NCI-H510A (cell line): ENCODE measurements around the gene CNTFR.
"Not testable (repeated sequence)": the region's sequence is repeated elsewhere in the genome, so short reads cannot be mapped to it uniquely, and the experiment has no call there.

Experiments
- DNase-seq: peaks from one replicate; lab custom pipeline; 2025; lab: John Stamatoyannopoulos, UW

Gene CNTFR

GRCh38 chr9:34589636-34590380, at the start of gene CNTFR:
Gene CNTFR (minus strand): TSS chr9:34589724. CDS start chr9:34568981, 20,743 bp downstream.
- no peak for DNase-seq

DNA sequence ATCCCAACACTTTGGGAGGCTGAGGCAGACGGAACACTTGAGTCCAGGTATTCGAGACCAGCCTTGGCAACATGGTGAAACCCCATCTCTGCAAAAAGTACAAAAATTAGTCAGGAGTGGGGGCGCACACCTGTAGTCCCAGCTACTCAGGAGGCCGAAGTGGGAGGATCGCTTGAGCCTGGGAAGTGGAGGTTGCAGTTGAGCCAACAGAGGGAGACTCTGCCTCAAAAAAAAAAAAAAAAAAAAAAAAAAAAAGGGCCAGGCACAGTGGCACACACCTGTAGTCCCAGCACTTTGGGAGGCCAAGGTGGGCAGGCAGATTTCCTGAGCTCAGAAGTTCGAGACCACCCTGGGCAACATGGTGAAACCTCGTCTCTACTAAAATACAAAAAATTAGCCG, 49.8 kb upstream of the CNTFR start:
- DNase-seq = not testable (repeated sequence)

- DNase-seq = no peak
Measured at GRCh38 chr9:34638138-34638445, 48.6 kb upstream of the CNTFR start.

DNA sequence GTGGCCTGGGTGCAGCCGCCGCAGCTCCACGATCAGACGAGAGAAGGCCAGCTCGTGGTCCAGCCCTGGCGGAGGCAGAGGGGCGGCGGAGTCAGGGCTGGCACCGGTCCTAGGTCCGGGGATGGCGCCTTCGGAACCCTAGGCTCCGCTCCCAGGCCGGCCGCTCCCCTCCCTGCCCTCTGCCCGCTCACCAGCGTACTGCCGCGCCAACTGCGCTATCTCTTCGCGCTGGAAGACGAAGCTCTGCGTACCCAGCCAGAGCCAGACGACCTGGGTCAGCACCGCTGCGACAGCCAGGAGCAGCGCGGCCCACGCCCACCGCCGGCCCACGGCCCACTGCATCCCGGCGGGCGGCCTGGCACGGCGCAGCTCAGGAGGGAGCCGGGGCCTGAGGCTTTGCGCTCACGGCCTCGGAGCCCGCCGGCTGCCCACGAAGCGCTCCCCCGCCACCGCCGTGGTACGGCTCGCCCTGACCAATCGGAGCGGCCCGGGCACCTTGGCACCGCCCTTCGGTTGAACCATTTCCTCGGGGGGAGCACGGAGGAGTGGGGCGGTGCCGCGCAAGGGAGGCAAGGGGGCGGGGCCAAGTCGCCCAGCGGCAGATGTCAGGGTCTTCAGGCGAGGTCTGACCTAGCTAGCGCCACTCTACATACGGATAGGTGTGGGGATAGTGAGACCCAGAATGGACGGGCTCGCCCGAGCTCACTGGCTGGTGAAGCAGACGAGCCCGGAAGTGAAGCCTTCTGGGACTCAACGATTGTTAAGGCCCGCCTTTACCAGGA, 48.0 kb upstream of the CNTFR start, which contains the start of gene SIGMAR1:
SIGMAR1 (minus strand) TSS at position 432 of the 782 bp plus-strand sequence; CDS start at position 342, 90 bp downstream.
- peak; percentile 76 for DNase-seq

GRCh38 chr9:34636791-34637355, 47.3 kb upstream of the CNTFR start:
- DNase-seq = no peak

DNA sequence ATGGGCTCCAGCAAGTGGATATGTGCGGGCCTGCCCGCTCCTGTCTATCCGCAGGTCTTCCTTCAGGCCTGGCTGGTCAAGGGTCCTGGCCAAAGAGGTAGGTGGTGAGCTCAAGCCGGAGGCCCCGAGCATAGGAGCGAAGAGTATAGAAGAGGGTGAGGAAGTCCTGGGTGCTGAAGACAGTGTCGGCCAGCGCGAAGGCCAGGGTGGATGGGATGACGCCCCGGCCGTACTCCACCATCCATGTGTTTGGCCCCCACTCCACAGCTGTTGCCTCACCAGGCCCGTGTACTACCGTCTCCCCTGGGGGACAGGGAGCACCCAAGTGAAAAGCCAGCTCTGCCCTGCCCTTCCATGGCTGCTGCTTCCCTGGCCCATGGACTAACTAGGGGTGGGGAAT, 46.0 kb upstream of the CNTFR start:
- no peak for DNase-seq

DNA sequence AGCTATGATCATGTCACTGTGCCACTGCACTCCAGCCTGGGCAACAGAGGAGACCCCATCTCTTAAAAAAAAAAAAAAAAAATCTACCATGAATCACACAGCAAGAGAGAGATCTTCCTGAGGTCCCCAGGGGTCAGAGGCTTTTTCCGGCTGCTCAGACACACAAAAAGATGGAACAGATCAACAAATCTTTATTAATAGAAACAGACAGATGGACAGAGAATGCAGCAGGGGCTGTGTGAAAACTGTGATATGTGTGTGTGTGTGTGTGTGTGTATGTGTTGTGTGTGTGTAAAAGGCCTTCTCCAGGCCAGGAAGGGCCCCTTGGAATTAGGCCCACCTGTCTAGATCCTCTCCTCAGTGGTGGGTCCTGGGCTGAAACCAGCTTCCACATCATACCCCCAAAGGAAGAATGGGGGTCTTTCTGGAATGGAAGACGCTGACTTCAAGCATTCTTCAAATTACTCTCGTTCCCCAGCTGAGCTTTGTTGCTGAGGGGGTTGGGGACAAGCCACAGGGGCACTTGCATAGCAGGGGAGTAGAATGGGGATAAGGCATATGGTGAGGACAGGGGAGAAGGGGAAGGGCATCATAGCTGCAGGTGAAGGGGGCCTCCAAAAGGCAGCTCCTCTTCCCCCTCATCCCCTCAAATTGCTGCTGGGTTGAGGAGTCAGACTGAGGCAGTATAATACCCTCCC, 45.2 kb upstream of the CNTFR start:
- no peak for DNase-seq

GRCh38 chr9:34633851-34634550, 44.5 kb upstream of the CNTFR start:
- DNase-seq = no peak

DNA sequence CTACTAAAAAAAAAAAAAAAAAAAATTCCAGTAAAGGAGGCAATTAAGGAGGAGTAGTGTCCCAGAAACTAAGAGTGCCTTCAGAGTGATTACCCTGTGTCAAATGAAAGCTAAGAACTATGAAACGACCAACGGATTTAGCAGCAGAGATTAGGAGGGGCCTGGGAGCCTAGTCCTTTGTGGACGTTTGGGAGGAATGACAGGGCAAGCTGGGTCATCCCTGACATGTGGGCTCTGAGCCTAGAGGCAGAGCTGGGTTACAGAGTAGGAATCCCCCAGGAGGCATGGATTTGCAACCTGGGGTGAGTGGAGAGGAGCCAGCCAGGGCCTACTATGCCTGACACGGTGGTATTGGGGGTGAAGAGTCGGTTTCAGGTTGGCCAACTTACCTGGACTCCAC, 43.6 kb upstream of the CNTFR start:
- DNase-seq = no peak

- DNase-seq = no peak
Measured at GRCh38 chr9:34630402-34631154, 41.1 kb upstream of the CNTFR start.

DNA sequence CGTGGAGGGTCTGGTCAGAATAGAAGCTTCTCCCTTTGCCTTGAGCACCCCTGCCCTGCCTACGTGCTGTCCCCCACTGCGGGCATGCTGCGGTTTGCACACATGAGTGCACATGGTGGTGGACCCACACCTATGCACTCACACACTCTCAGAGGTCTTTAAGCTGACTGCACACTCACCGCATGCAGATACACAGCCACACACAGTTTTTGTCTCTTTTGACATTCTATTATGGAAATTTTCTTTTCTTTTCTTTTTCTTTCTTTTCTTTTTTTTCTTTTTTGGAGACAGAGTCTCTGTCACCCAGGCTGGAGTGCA, 39.9 kb upstream of the CNTFR start:
- no peak for DNase-seq

GRCh38 chr9:34628656-34629490, 39.3 kb upstream of the CNTFR start, which contains the start of gene ARID3C:
Gene ARID3C (minus strand): TSS chr9:34629066. CDS start chr9:34628014, 1,052 bp downstream.
- DNase-seq = no peak

GRCh38 chr9:34627716-34628655, 38.5 kb upstream of the CNTFR start:
- DNase-seq = no peak

- DNase-seq = no peak
Measured at GRCh38 chr9:34625186-34625486, 35.6 kb upstream of the CNTFR start.

GRCh38 chr9:34624475-34625185, 35.1 kb upstream of the CNTFR start:
- DNase-seq = no peak

- no peak for DNase-seq
Measured at GRCh38 chr9:34623374-34624235, 34.1 kb upstream of the CNTFR start.
